Chondrocyte (in vitro differentiated cells): ENCODE results near the gene DEDD. TPM values are rescaled to one million over a fixed set of nuclear protein-coding genes. Genes with fewer than 3 reads are reported as not detected.

Experiments used
- DNase-seq: peaks from one replicate; pipeline ENCODE4 v3.0.0; 2021; ENCODE audit warnings: mixed read lengths, low spot score
- H3K27ac Mint-ChIP-seq: one replicate; pipeline ENCODE4 v1.8.0; 2021; ENCODE audit warnings: mild to moderate bottlenecking, moderate library complexity, mixed read lengths; ENCODE audit not compliant: unreplicated experiment
- H3K27me3 Mint-ChIP-seq: 2 replicates; pipeline ENCODE4 v1.8.0; 2021; ENCODE audit warnings: low read depth, mixed read lengths
- H3K36me3 Mint-ChIP-seq: 2 replicates; pipeline ENCODE4 v1.8.0; 2021; ENCODE audit warnings: low read depth, mixed read lengths
- H3K4me1 Mint-ChIP-seq: 2 replicates; pipeline ENCODE4 v1.8.0; 2021; ENCODE audit warnings: low read depth, mild to moderate bottlenecking, mixed read lengths
- H3K4me3 Mint-ChIP-seq: one replicate; pipeline ENCODE4 v1.8.0; 2021; ENCODE audit warnings: mild to moderate bottlenecking, moderate library complexity, mixed read lengths; ENCODE audit not compliant: unreplicated experiment
- H3K9me3 Mint-ChIP-seq: 2 replicates; pipeline ENCODE4 v1.8.0; 2021; ENCODE audit warnings: low read depth, mixed read lengths
- total RNA-seq: library from RNA; stranded (reverse); gene quantifications from 3 replicates; pipeline ENCODE4 v1.2.1, GENCODE V29; 2021
- TF ChIP-seq, protein P1 (sequence below): fragments of 200-600 bp; sonication (generic); IDR thresholded peaks from 2 replicates; pipeline ENCODE4 v1.5.0; 2021; ENCODE audit warnings: antibody characterized with exemption, mild to moderate bottlenecking, moderate library complexity

DEDD gene
- total RNA-seq, 1 donor from 2014 or later, result 36.7 TPM

DNA sequence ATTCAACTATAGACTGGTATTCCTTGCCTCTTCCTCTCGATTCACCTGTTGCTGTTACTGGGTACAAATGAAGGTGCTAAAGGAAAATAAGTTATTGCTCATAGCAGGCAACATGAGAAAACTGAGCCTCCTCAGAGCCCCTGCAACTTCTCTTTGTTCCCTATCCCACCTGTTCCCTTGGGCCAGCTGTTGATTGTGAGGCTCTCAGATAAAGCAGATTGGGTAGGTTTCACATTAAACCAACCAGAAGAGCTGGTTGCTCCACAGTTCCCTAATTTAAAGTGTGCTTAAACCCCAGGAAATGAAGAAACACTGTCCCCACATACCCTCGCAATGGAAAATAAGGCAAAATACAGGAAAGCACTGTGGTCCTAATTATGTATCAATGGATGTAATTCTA is 4.8 kb downstream of the DEDD start:
- no peak for DNase-seq
- Mint-ChIP-seq H3K27me3 (no peaks in the 10 kb centered on the region), H3K4me3 (no peak overlapping the region), H3K4me1 (peaks cover 36% of the 10 kb centered on the region), H3K27ac (no peak overlapping the region), H3K9me3 (no peaks in the 10 kb centered on the region), H3K36me3 (peaks cover 32% of the 10 kb centered on the region)
- TF ChIP-seq, protein P1, sequence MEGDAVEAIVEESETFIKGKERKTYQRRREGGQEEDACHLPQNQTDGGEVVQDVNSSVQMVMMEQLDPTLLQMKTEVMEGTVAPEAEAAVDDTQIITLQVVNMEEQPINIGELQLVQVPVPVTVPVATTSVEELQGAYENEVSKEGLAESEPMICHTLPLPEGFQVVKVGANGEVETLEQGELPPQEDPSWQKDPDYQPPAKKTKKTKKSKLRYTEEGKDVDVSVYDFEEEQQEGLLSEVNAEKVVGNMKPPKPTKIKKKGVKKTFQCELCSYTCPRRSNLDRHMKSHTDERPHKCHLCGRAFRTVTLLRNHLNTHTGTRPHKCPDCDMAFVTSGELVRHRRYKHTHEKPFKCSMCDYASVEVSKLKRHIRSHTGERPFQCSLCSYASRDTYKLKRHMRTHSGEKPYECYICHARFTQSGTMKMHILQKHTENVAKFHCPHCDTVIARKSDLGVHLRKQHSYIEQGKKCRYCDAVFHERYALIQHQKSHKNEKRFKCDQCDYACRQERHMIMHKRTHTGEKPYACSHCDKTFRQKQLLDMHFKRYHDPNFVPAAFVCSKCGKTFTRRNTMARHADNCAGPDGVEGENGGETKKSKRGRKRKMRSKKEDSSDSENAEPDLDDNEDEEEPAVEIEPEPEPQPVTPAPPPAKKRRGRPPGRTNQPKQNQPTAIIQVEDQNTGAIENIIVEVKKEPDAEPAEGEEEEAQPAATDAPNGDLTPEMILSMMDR, result no peak

DNA sequence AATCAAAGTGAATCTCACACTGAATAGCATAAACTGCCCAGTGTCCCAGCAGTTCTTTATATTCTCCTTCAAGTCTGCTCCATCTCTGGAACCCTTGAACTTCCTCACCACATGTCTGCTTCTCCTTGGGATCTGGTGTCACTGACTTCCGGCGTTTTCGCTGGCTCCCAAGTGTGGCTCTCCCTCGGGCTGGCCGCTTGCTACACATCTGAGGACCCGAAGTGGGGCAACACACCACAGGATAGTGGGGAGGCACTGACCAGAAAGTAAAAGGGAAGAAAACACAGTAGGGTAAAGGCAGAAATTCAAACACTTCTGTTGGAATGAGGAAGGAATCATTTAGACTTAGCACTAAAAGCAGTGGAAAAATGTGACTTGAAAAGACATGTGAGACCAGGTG is 9.5 kb downstream of the DEDD start:
- no peak overlapping the region for H3K4me3 Mint-ChIP-seq
- TF ChIP-seq, protein P1, result no peak
- H3K4me1 Mint-ChIP-seq, result peaks cover 30% of the 10 kb centered on the region
- H3K9me3 Mint-ChIP-seq, result no peaks in the 10 kb centered on the region
- DNase-seq, result no peak
- H3K27ac Mint-ChIP-seq, result peak overlapping the region; percentile 65
- H3K36me3 Mint-ChIP-seq, result peaks cover 43% of the 10 kb centered on the region
- H3K27me3 Mint-ChIP-seq, result no peaks in the 10 kb centered on the region

DNA sequence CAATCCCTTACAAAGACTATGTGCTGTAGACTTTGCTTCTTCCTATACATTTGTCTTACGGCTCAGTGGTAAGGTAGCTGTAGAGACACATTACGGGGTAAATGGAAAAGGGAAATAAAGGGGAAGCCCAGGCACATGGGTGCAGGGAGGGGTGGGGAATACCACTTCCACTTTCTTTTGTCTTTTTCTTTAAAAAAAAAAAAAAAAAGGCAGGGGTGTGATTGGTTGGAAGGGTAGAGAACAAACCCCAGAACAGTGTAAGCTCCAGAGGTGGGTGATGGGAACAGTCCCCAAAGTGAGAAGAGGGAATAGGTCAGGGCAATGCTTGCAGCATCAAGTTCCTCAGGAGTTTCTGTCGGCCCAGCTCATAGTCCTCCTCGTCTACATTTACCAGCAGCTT is 10.6 kb downstream of the DEDD start:
- TF ChIP-seq, protein P1, result no peak
- no peak for DNase-seq
- no peak overlapping the region for H3K27ac Mint-ChIP-seq
- H3K36me3 Mint-ChIP-seq, result peaks cover 36% of the 10 kb centered on the region
- H3K27me3 Mint-ChIP-seq, result no peaks in the 10 kb centered on the region
- no peak overlapping the region for H3K4me3 Mint-ChIP-seq
- peaks cover 30% of the 10 kb centered on the region for H3K4me1 Mint-ChIP-seq
- H3K9me3 Mint-ChIP-seq, result no peaks in the 10 kb centered on the region

DNA sequence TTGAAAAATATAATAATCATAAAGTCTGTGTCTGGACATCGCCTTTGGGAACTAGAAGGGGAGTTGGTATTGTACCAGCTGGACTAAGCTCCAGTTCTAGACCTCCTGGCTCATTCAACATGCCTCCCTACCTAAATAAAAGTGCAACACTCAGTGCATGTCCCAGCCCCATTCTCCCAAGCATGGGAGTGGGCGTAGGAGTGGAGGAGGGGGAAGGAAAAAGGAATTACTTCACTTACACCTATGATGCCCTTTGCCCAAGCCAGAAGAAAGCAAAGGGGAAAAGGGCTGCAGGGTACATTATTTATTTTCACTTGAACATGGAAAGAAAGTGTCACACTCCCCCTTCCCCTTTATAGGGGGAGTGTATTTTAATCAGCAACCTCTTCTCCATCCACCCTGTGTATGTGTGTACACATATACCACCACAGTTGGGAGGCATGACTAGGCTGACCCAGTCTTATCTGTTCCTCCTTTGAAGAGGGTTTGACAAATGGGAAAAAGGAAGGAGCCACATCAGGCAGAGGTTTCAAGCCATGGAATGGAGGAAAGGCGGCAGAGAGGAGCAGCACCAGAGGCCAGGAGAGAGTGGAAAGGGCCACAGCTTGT is 11.3 kb downstream of the DEDD start:
- Mint-ChIP-seq H3K27me3 (no peaks in the 10 kb centered on the region), H3K27ac (no peak overlapping the region), H3K4me1 (peaks cover 33% of the 10 kb centered on the region), H3K9me3 (no peaks in the 10 kb centered on the region), H3K4me3 (no peak overlapping the region), H3K36me3 (peaks cover 32% of the 10 kb centered on the region)
- TF ChIP-seq, protein P1, result no peak
- no peak for DNase-seq

DNA sequence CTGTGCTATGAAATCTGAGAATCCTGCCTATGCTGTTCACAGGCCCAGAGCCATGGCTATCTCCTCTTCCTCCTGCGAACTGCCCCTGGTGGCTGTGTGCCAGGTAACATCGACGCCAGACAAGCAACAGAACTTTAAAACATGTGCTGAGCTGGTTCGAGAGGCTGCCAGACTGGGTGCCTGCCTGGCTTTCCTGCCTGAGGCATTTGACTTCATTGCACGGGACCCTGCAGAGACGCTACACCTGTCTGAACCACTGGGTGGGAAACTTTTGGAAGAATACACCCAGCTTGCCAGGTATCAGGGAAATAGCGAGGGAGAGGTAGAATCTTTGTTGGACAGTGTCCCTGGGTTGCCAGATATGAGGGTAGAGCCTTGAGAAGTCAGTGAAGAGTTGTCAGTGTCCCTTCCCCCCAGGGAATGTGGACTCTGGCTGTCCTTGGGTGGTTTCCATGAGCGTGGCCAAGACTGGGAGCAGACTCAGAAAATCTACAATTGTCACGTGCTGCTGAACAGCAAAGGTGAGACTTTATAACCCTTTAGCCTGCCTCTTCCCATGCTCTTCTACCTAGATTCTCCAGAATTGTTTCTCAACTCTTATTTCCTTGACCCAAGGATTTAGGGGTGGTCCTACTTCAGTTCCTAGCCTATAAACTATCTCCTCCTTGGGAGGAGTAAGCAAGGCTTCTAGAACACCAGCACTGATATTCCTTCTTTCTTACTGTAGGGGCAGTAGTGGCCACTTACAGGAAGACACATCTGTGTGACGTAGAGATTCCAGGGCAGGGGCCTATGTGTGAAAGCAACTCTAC is 13.2 kb downstream of the DEDD start:
- Mint-ChIP-seq H3K36me3 (peaks cover 29% of the 10 kb centered on the region), H3K27ac (peak overlapping the region; percentile 97), H3K9me3 (no peaks in the 10 kb centered on the region), H3K4me1 (peaks cover 51% of the 10 kb centered on the region), H3K27me3 (no peaks in the 10 kb centered on the region), H3K4me3 (peak overlapping the region; percentile 90)
- TF ChIP-seq, protein P1, result peak; percentile 69
- DNase-seq, result no peak
